ENCODE measurements around the gene PROM1.

Gene PROM1

DNA sequence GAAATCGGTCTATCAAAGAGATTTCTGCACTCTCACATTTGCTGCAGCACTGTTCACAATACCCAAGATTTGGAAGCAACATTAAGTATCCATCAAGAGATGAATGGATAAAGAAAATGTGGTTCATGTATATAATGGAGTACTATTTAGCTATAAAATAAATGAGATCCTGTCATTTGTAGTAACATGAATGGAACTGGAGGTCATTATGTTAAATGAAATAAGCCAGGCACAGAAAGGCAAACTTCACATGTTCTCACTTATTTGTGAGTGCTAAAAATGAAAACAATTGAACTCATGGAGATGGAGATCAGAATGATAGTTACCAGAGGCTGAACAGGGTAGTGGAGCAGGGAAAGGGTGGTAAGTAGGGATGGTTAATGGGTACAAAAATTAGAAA is 17.0 kb upstream of the PROM1 start:
- TF ChIP-seq TARDBP (IDR thresholded peaks at IDR 0.05) (no peak), LEF1 (IDR thresholded peaks at IDR 0.05; ENCODE audit: borderline replicate concordance) (no peak), SUZ12 (IDR thresholded peaks at IDR 0.05) (no peak), FOXA1 (IDR thresholded peaks at IDR 0.05) (no peak), CTBP1 (IDR thresholded peaks at IDR 0.05; ENCODE audit: borderline replicate concordance) (no peak), HDGF (IDR thresholded peaks at IDR 0.05; ENCODE audit: borderline replicate concordance) (no peak), ELF4 (IDR thresholded peaks at IDR 0.05) (no peak), SP1 (IDR thresholded peaks at IDR 0.05) (no peak), FOXM1 (IDR thresholded peaks at IDR 0.05; ENCODE audit: borderline replicate concordance) (no peak), BHLHE40 (IDR thresholded peaks at IDR 0.05; ENCODE audit: borderline replicate concordance) (no peak), L3MBTL2 (conservative IDR thresholded peaks at IDR 0.05) (no peak), FOXK2 (IDR thresholded peaks at IDR 0.05) (no peak), ARNT (IDR thresholded peaks at IDR 0.05) (no peak), ZNF384 (IDR thresholded peaks at IDR 0.05) (no peak), NFRKB (IDR thresholded peaks at IDR 0.05) (no peak)
- TF ChIP-seq, protein P1, sequence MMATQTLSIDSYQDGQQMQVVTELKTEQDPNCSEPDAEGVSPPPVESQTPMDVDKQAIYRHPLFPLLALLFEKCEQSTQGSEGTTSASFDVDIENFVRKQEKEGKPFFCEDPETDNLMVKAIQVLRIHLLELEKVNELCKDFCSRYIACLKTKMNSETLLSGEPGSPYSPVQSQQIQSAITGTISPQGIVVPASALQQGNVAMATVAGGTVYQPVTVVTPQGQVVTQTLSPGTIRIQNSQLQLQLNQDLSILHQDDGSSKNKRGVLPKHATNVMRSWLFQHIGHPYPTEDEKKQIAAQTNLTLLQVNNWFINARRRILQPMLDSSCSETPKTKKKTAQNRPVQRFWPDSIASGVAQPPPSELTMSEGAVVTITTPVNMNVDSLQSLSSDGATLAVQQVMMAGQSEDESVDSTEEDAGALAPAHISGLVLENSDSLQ (IDR thresholded peaks at IDR 0.05), result no peak
- ChIA-PET CTCF (no interaction called here), POLR2A (no interaction called here)
- no peak for DNase-seq (ENCODE audit: extremely low spot score)

DNA sequence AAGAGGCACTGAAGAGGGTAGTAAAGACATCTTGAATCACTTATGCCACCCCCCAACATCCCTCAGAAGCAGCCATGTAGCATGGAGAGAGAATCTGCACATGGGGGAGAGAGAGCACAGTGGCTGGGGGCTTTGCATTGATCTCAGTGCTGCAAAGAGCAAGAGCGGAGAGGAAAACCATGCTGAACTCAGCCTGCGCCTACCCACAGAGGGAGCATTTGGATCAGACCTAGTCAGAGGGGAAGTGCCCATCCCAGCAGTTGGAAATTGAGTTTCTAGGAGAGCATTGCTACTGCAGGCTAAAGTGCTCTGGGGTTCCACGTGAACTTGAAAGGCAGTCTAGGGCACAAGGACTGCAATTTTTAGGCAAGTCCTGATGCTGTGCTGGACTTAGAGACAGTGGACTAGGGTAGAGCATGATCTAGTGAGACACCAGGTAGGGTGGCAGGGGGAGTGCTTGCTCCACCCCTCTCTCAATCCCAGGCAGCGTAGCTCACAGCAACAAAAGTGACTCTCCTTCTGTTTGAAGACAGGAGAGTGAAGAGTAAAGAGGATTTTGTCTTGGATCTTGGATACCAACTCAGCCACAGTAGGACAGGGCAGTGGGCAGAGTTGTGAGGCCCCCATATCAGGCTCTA is 9.0 kb upstream of the PROM1 start:
- ChIA-PET CTCF (no interaction called here), POLR2A (no interaction called here)
- no peak for TF ChIP-seq BHLHE40 (IDR thresholded peaks at IDR 0.05; ENCODE audit: borderline replicate concordance)
- TF ChIP-seq NFRKB (IDR thresholded peaks at IDR 0.05), result no peak
- TF ChIP-seq, protein P1 (IDR thresholded peaks at IDR 0.05), result no peak
- TF ChIP-seq FOXM1 (IDR thresholded peaks at IDR 0.05; ENCODE audit: borderline replicate concordance), result no peak
- TF ChIP-seq HDGF (IDR thresholded peaks at IDR 0.05; ENCODE audit: borderline replicate concordance), result no peak
- TF ChIP-seq FOXA1 (IDR thresholded peaks at IDR 0.05), result no peak
- no peak for TF ChIP-seq ARNT (IDR thresholded peaks at IDR 0.05)
- no peak for TF ChIP-seq LEF1 (IDR thresholded peaks at IDR 0.05; ENCODE audit: borderline replicate concordance)
- no peak for TF ChIP-seq L3MBTL2 (conservative IDR thresholded peaks at IDR 0.05)
- no peak for TF ChIP-seq SP1 (IDR thresholded peaks at IDR 0.05)
- TF ChIP-seq ZNF384 (IDR thresholded peaks at IDR 0.05), result no peak
- DNase-seq (ENCODE audit: extremely low spot score), result no peak

DNA sequence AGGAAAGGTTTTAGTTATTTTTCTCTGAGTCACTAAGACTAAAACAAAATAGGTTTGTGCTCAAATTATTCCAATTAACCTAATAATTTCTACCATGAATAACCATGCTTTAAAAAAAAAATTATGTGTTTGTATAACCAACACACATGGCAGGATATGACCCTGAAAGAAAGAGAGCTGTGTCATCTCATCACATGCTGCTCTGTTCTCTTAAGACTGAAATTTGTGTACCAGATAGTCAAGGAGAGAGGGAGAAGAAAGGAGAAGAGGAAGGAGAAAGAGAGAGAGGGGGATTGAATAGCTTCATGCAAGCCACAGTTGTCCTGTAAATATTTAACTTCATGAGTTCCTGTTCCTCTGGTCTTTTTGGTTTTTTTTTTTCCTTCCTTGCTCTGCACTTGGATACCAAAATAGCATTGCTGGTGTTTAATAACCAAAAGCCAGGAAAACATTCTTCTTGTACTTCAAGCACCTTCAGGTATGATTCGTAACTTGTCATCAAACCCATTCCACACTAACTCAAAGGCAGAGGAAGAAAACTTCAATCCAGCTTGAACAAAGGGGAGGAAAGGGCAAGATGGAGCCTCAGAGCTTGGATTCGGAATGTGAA is 6.4 kb upstream of the PROM1 start:
- CTCF ChIA-PET, result no interaction called here
- TF ChIP-seq ARNT (IDR thresholded peaks at IDR 0.05), result no peak
- TF ChIP-seq L3MBTL2 (conservative IDR thresholded peaks at IDR 0.05), result no peak
- POLR2A ChIA-PET, result no interaction called here
- no peak for DNase-seq (ENCODE audit: extremely low spot score)

- POLR2A ChIA-PET, result no interaction called here
- no peak for DNase-seq (ENCODE audit: extremely low spot score)
- CTCF ChIA-PET, result no interaction called here
- no peak for TF ChIP-seq TARDBP (IDR thresholded peaks at IDR 0.05)
- TF ChIP-seq HDGF (IDR thresholded peaks at IDR 0.05; ENCODE audit: borderline replicate concordance), result no peak
- TF ChIP-seq FOXK2 (IDR thresholded peaks at IDR 0.05), result no peak
- TF ChIP-seq FOXM1 (IDR thresholded peaks at IDR 0.05; ENCODE audit: borderline replicate concordance), result no peak
- no peak for TF ChIP-seq NFRKB (IDR thresholded peaks at IDR 0.05)
- no peak for TF ChIP-seq CTBP1 (IDR thresholded peaks at IDR 0.05; ENCODE audit: borderline replicate concordance)
- TF ChIP-seq, protein P1 (IDR thresholded peaks at IDR 0.05), result no peak
- no peak for TF ChIP-seq ZNF384 (IDR thresholded peaks at IDR 0.05)
- no peak for TF ChIP-seq LEF1 (IDR thresholded peaks at IDR 0.05; ENCODE audit: borderline replicate concordance)
- TF ChIP-seq BHLHE40 (IDR thresholded peaks at IDR 0.05; ENCODE audit: borderline replicate concordance), result no peak
- no peak for TF ChIP-seq ELF4 (IDR thresholded peaks at IDR 0.05)
- no peak for TF ChIP-seq L3MBTL2 (conservative IDR thresholded peaks at IDR 0.05)
- TF ChIP-seq ARNT (IDR thresholded peaks at IDR 0.05), result no peak
- no peak for TF ChIP-seq SUZ12 (IDR thresholded peaks at IDR 0.05)
- no peak for TF ChIP-seq SP1 (IDR thresholded peaks at IDR 0.05)
- no peak for TF ChIP-seq FOXA1 (IDR thresholded peaks at IDR 0.05)
Measured at GRCh38 chr4:16089156-16089555, 5.3 kb upstream of the PROM1 start.

- DNase-seq (ENCODE audit: extremely low spot score), result no peak
- TF ChIP-seq ZNF384 (IDR thresholded peaks at IDR 0.05), result no peak
- TF ChIP-seq HDGF (IDR thresholded peaks at IDR 0.05; ENCODE audit: borderline replicate concordance), result no peak
- TF ChIP-seq BHLHE40 (IDR thresholded peaks at IDR 0.05; ENCODE audit: borderline replicate concordance), result no peak
- TF ChIP-seq NFRKB (IDR thresholded peaks at IDR 0.05), result no peak
- ChIA-PET POLR2A (no interaction called here), CTCF (no interaction called here)
Measured at GRCh38 chr4:16088601-16089000, 4.8 kb upstream of the PROM1 start.

DNA sequence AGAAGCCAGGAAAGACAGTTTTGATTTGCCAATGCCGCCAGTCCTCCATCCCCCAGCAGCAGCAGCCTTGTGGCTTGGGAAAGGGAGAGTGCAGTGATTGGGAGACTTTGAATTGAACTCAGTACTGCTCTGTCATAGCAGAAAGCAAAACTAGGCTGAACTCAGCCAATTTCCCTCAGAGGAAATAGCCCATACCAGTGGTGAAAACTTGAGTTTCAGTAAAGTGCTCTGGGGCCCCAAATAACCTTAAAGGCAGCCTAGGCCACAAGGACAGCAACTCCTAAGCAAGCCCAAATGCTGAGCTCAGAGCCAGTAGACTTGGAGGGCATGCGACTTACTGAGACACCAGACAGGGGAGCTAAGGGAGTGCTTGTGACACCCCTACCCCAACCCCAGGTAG is 2.0 kb upstream of the PROM1 start:
- no peak for TF ChIP-seq NFRKB (IDR thresholded peaks at IDR 0.05)
- TF ChIP-seq SUZ12 (IDR thresholded peaks at IDR 0.05), result no peak
- no peak for TF ChIP-seq FOXK2 (IDR thresholded peaks at IDR 0.05)
- TF ChIP-seq TARDBP (IDR thresholded peaks at IDR 0.05), result no peak
- no peak for TF ChIP-seq SP1 (IDR thresholded peaks at IDR 0.05)
- TF ChIP-seq ELF4 (IDR thresholded peaks at IDR 0.05), result no peak
- TF ChIP-seq LEF1 (IDR thresholded peaks at IDR 0.05; ENCODE audit: borderline replicate concordance), result no peak
- TF ChIP-seq, protein P1 (IDR thresholded peaks at IDR 0.05), result no peak
- TF ChIP-seq FOXA1 (IDR thresholded peaks at IDR 0.05), result no peak
- no peak for TF ChIP-seq ARNT (IDR thresholded peaks at IDR 0.05)
- TF ChIP-seq BHLHE40 (IDR thresholded peaks at IDR 0.05; ENCODE audit: borderline replicate concordance), result no peak
- no peak for TF ChIP-seq CTBP1 (IDR thresholded peaks at IDR 0.05; ENCODE audit: borderline replicate concordance)
- TF ChIP-seq L3MBTL2 (conservative IDR thresholded peaks at IDR 0.05), result no peak
- no peak for TF ChIP-seq FOXM1 (IDR thresholded peaks at IDR 0.05; ENCODE audit: borderline replicate concordance)
- no peak for TF ChIP-seq ZNF384 (IDR thresholded peaks at IDR 0.05)
- TF ChIP-seq HDGF (IDR thresholded peaks at IDR 0.05; ENCODE audit: borderline replicate concordance), result no peak
- POLR2A ChIA-PET, result no interaction called here
- CTCF ChIA-PET, result no interaction called here
- no peak for DNase-seq (ENCODE audit: extremely low spot score)
